HG03025 (cell line): ENCODE results near the gene ZFP37.
A peak's percentile ranks its signal among the peaks of the same experiment; 100 is the strongest.
"Not testable (repeated sequence)": the region's sequence is repeated elsewhere in the genome, so short reads cannot be mapped to it uniquely, and the experiment has no call there.

Source experiments
- ATAC-seq: cut with Tn5 transposase; IDR thresholded peaks from one replicate; pipeline ENCODE4 v1.9.1; 2021; ENCODE audit warnings: mild to moderate bottlenecking, moderate library complexity; ENCODE audit not compliant: unreplicated experiment, low FRiP score

The ZFP37 gene

GRCh38 chr9:113056191-113057106, at the start of gene ZFP37:
Gene ZFP37 (minus strand): TSS chr9:113056724. CDS start chr9:113056688, 36 bp downstream.
- peak; percentile 92 for ATAC-seq

GRCh38 chr9:113105345-113105744, 48.8 kb upstream of the ZFP37 start:
- not testable (repeated sequence) for ATAC-seq

- no peak for ATAC-seq
Observed at GRCh38 chr9:113095561-113095960, 39.0 kb upstream of the ZFP37 start.

DNA sequence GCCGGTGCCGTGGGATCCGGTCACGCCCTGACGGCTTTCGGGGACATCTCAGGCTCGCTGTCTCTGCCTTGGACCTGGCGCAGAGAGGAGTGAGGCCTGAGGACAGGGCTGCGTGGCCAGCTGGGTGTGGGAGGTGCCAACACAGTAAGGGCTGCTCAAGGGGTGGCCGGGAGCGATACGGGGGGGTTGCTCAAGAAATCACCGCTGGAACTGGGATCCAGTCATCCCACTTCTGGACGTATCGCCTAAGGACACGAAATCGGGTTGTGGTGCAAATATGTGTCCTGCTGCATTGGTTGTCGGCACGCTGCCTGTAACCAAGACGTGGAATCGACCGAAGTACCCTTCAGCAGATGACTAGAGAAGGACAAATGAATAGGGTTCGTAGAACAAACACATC, 33.4 kb upstream of the ZFP37 start:
- not testable (repeated sequence) for ATAC-seq

- ATAC-seq, result not testable (repeated sequence)
Observed at GRCh38 chr9:113089143-113089505, 32.6 kb upstream of the ZFP37 start.

- not testable (repeated sequence) for ATAC-seq
Observed at GRCh38 chr9:113088456-113089142, 32.1 kb upstream of the ZFP37 start.

DNA sequence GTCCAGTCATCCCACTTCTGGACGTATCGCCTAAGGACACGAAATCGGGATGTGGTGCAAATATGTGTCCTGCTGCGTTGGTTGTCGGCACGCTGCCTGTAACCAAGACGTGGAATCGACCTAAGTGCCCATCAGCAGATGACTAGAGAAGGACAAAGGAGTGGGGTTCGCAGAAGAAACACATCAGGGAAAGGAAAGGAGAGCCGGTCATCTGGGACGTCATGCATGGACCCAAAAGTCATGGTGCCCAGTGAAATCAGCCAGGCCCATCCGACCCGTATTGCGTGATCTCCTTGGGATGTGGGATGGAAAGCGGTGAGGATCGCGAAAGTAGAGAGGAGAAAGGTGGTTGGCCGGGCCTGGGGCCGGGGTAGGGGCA, 6.4 kb upstream of the ZFP37 start:
- ATAC-seq, result not testable (repeated sequence)

- ATAC-seq, result not testable (repeated sequence)
Observed at GRCh38 chr9:113062256-113062931, 5.9 kb upstream of the ZFP37 start.

- ATAC-seq, result not testable (repeated sequence)
Observed at GRCh38 chr9:113061072-113061850, 4.7 kb upstream of the ZFP37 start.

DNA sequence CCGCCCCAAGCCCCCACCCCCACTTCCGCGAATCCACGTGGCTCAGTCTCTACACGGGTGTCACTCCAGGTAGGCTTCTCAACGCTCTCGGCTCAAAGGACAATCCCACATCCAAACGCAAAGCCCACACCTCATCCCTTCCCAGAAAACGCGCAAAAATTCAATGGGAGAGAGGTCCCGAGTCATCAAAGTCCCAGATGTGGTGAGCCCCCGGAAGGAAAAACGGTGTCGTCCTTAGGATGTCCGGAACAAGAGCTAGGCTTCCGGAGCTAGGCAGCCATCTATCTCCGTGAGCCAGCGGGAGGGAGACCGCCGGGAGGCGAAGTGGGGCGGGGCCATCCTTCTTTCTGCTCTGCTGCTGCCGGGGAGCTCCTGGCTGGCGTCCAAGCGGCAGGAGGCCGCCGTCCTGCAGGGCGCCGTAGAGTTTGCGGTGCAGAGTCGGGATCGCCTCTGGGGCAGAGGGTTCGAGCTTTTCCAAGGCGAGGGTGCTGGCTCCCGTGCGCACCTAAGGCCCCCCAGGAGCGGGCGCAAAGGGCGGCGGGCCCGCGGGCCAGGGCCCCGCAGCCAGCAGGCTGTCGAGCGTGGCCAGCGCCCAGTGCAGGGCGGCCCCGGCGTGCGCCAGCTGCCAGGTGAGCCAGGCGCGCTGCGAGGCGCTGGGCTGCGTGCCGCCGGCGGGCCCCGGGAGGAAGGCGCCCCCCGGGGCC, 3.2 kb upstream of the ZFP37 start:
- ATAC-seq, result not testable (repeated sequence)

DNA sequence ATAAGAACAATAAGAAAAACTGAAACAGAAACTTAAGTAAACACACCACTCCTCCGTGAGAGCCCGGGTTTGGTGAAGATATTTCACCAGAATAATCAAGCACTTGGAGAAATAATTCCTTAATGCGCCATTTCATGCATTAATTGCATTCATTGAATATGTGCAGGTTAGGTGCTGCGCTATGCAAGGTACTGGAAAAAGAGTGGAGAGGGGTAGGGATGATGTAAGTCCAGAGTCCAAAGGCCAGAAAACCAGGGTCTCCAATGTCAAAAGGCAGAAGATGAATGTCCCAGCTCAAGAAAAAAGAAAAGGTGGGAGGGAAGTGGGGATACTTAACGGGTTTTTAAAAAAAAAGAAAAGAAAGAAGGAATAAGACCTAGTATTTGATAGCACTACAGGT, 669 bp upstream of the ZFP37 start:
- no peak for ATAC-seq

- ATAC-seq, result no peak
Observed at GRCh38 chr9:113042884-113043657, 13.5 kb downstream of the ZFP37 start.

- ATAC-seq, result no peak
Observed at GRCh38 chr9:113026200-113026599, 30.3 kb downstream of the ZFP37 start.

- no peak for ATAC-seq
Observed at GRCh38 chr9:113018247-113018646, 38.3 kb downstream of the ZFP37 start.

- no peak for ATAC-seq
Observed at GRCh38 chr9:113012492-113012891, 44.0 kb downstream of the ZFP37 start.

DNA sequence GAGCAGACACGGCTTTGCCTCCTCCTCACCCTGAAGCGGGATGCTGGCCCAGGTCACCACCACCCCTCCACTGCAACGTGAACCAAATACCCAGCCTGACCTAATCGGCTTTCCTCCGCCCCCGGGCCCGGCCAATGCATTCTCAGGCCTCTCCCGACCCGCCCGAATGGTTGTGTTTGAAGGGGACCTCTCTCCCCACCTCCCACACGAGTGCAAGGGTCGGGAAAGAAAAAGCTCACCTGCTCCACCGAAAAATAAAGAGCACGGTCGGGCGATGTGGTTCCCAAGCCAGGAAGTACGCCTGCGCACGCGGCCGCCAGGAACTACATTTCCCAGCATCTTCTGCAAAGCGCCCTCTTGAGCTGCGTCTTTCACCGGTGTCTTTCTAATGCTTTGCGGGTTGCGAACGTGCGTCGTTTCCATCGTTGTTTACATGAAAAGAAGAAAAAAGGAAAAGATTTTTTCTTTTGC, 44.6 kb downstream of the ZFP37 start, which contains the start of gene ZNF883:
Gene ZNF883, minus strand, starts transcription at position 282 of the 471 bp plus-strand sequence.
- no peak for ATAC-seq

- ATAC-seq, result no peak
Observed at GRCh38 chr9:113005777-113006176, 50.7 kb downstream of the ZFP37 start.

- no peak for ATAC-seq
Observed at GRCh38 chr9:112997236-112997941, 59.1 kb downstream of the ZFP37 start.
